Sciatic nerve (tissue), 2 donors: ENCODE data around the gene PLA2G4C. TPM values are rescaled to one million over a fixed set of nuclear protein-coding genes. Genes with fewer than 3 reads are reported as not detected.
"Not testable (repeated sequence)": the region's sequence is repeated elsewhere in the genome, so short reads cannot be mapped to it uniquely, and the experiment has no call there.

Source experiments
- ATAC-seq: fragments of 200-7000 bp; cut with Tn5 transposase; one replicate; pipeline ENCODE4 v1.9.1; 2020; ENCODE audit warnings: mild to moderate bottlenecking, moderate library complexity
- DNase-seq: peaks from one replicate; pipeline ENCODE4 v3.0.0-alpha.2; 2020; ENCODE audit warnings: low spot score
- intact Hi-C: fragments of 100-400 bp; cut with DNase I; formaldehyde crosslinking; loops from one replicate; pipeline ENCODE4 v1.14.2; 2022
- total RNA-seq: library from RNA; stranded (reverse); fragmentation: NEBNext Ultra II Directional; extraction: Animal tissue kit (Norgen Biotek cat#: 25700); gene quantifications from one replicate; pipeline ENCODE4 v1.2.1, GENCODE V29; 2021
- donor health status: DM: no; HTN: no; CAD: no.
- donor health status: DM: no; HTN: no; CAD: no.

PLA2G4C gene
- total RNA-seq, 1 donor from 2014 or later, result 32.7 TPM

- ATAC-seq (no peak), DNase-seq (no peak)
- intact Hi-C loops, result no loop called here
Measured at GRCh38 chr19:48117515-48118130, 7.0 kb upstream of the PLA2G4C start.

GRCh38 chr19:48113190-48113917 lies 2.7 kb upstream of the PLA2G4C start:
- intact Hi-C loops, result no loop called here

DNA sequence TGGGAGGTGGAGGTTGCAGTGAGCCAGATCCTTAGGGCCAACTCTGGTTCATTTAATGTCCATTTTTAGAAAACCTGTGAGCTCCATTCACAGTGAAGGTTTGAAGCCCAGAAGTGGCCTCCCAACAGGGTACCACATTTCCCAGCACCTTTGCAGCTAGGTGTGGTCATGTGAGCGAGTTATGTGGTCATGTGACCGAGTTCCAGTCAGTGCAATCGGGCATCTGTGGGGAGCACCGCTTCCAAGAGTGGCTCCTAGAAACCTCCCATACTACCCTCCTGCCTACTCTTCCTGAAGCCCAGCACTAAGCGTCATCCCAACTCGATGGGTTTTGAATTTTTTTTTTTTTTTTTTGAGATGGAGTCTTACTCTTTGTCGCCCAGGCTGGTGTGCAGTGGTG lies 663 bp upstream of the PLA2G4C start:
- DNase-seq, result no peak
- intact Hi-C loops, result no loop called here
- ATAC-seq, result no peak

More at GRCh38 chr19:48113190-48113917, 2.7 kb upstream of the PLA2G4C start:
- DNase-seq (no peak), ATAC-seq (no peak)

- no peak for DNase-seq
- intact Hi-C loops, result loop anchor here (5.0 kb wide), 1 partner anchor 43 kb away; no protein-coding TSS in a partner anchor
- no peak for ATAC-seq
Measured at GRCh38 chr19:48108997-48109782, 1.4 kb downstream of the PLA2G4C start.

GRCh38 chr19:48103922-48104321 lies 6.7 kb downstream of the PLA2G4C start:
- no peak for ATAC-seq
- no peak for DNase-seq
- intact Hi-C loops, result no loop called here

GRCh38 chr19:48102870-48103751 lies 7.5 kb downstream of the PLA2G4C start:
- intact Hi-C loops, result no loop called here
- no peak for DNase-seq
- ATAC-seq, result no peak

DNA sequence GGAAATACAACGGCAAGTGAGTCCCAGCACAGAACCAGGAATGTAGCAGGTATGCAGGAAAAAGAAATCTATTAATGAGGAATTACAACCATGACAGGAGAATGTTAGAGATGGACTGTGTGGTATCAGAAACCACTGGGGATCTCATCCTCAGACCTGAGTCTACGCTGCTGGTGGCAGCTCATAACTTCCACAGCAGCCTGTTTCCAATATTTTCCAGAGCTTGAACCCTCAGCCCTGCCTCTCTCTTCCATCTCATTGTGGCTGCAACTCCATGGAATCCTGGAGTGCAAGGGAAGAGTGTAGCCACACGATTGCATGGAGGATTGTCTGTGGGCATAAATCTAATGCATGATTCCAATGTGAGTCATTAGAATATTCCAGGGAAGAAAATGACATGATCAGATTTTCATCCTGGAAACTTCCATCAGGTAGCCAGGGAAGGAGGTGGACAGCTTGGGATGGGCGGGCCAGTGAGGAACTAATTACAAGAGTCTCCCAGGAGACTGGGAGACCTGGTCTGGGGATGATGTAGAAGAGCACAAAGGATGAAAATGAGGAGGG lies 14.9 kb downstream of the PLA2G4C start:
- intact Hi-C loops, result no loop called here
- DNase-seq, result no peak
- no peak for ATAC-seq

DNA sequence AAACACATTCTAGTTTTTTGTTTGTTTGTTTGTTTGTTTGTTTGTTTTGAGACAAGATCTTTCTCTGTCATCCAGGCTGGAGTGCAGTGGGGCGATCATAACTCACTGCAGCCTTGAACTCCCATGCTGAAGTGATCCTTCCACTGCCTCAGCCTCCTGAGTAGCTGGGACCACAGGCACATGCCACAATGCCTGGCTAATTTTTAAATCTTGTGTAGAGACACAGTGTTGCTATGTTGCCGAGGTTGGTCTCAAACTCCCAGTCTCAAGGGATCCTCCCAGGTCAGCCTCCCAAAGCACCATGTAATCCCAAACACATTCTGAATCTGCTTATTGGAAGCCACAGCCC lies 15.8 kb downstream of the PLA2G4C start:
- DNase-seq (no peak), ATAC-seq (no peak)
- intact Hi-C loops, result no loop called here

DNA sequence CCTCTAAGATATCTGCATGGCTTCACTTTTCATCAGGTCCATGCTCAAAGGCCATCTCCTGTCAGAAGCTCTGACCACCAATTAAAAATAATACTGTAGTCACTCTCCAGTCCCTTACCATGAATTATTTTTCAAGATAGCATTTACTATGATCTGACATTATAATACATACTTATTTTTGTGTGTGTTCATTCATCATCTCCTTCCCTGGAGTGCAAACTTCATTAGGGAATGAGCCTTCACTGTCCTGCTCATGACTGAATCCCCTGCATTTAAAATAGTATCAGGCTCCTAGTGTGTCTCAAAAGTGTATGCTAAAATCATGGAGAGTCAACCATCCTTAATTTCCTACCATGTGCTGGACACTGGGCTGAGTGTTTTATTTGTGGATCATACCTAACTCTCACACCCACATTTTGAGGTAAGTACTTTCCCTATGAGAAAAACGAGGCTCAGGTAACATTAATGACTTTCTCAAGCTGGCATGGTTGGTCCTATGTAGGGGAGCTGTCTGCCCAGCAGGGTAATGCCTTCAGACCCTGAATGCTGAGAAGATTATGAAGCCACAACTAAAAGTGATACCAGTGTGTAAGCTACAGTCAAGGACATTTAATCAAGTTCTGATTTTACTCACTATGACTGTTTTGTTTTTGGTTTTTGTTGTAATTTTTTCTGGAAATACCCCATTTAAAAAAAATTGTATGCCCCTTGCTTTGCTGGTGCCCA lies 16.3 kb downstream of the PLA2G4C start:
- DNase-seq (no peak), ATAC-seq (no peak)
- intact Hi-C loops, result no loop called here

GRCh38 chr19:48091111-48091718 lies 19.4 kb downstream of the PLA2G4C start:
- DNase-seq, ATAC-seq, intact Hi-C loops: not testable (repeated sequence)

DNA sequence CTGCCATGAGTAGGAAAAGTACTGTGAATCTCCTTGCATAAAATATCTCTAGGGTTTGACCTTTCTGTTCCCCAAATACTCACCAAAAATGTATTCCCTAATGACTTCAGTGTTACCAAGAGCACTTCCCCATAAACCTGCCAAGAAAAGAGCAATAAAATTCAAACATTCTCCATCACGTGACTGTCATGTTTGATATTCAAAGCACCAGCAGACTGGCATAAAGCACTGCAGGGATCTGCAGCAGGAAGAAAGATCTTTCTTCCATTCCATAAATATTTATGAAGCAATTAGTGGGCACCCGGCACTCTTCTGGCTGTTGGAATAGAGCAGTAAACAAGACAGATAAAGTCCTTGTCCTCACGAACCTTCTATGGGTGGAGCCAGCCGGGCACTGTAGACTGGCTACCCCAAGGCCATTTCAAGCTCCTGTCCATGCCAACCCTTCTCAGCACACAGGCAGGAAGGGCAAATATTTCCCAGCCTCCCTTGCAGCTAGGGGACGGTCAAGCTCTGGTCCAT lies 20.3 kb downstream of the PLA2G4C start:
- DNase-seq (no peak), ATAC-seq (no peak)
- intact Hi-C loops, result no loop called here

DNA sequence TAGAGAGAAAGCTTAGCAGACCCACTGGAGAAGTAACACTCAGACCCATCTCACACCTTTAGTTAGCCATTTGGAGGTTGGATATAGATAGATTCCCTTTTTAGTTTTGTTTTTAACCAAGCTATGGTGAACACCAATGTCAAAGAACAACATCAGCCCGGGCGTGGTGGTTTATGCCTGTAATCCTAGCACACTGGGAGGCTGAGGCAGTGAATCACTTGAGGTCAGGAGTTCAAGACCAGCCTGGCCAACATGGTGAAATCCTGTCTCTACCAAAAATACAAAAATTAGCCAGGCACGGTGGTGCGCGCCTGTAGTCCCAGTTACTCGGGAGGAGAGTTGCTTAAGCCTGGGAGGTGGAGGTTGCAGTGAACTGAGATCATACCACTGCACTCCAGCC lies 21.6 kb downstream of the PLA2G4C start:
- ATAC-seq, intact Hi-C loops, DNase-seq: not testable (repeated sequence)

GRCh38 chr19:48085904-48086864 lies 24.4 kb downstream of the PLA2G4C start:
- intact Hi-C loops, result no loop called here
- no peak for DNase-seq
- no peak for ATAC-seq

DNA sequence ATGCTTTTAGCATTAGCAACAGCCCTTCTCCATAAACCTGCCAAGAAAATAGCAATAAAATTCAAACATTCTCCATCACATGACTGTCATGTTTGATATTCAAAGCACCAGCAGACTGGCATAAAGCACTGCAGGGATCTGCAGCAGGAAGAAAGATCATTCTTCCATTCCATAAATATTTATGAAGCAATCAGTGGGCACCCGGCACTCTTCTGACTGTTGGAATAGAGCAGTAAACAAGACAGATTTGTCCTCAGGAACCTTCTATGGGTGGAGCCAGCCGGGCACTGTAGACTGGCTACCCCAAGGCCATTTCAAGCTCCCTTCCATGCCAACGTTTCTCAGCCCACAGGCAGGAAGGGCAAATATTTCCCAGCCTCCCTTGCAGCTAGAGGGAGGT lies 25.5 kb downstream of the PLA2G4C start:
- DNase-seq (no peak), ATAC-seq (no peak)
- intact Hi-C loops, result no loop called here

- no peak for ATAC-seq
Measured at GRCh38 chr19:48081106-48081505, 29.5 kb downstream of the PLA2G4C start.

GRCh38 chr19:48070177-48070769 lies 40.3 kb downstream of the PLA2G4C start:
- DNase-seq, ATAC-seq, intact Hi-C loops: not testable (repeated sequence)

More at GRCh38 chr19:48081106-48081505, 29.5 kb downstream of the PLA2G4C start:
- intact Hi-C loops, result no loop called here
- DNase-seq, result no peak
